GM12872 (cell line): ENCODE results near the gene FCRL4.

Source experiments
- TF ChIP-seq, protein P1 (sequence below): IDR thresholded peaks from 3 replicates; pipeline ENCODE4 v1.5.1; 2011; ENCODE audit warnings: low read depth, mild to moderate bottlenecking, low read length, moderate library complexity; ENCODE audit not compliant: insufficient read depth

The FCRL4 gene

DNA sequence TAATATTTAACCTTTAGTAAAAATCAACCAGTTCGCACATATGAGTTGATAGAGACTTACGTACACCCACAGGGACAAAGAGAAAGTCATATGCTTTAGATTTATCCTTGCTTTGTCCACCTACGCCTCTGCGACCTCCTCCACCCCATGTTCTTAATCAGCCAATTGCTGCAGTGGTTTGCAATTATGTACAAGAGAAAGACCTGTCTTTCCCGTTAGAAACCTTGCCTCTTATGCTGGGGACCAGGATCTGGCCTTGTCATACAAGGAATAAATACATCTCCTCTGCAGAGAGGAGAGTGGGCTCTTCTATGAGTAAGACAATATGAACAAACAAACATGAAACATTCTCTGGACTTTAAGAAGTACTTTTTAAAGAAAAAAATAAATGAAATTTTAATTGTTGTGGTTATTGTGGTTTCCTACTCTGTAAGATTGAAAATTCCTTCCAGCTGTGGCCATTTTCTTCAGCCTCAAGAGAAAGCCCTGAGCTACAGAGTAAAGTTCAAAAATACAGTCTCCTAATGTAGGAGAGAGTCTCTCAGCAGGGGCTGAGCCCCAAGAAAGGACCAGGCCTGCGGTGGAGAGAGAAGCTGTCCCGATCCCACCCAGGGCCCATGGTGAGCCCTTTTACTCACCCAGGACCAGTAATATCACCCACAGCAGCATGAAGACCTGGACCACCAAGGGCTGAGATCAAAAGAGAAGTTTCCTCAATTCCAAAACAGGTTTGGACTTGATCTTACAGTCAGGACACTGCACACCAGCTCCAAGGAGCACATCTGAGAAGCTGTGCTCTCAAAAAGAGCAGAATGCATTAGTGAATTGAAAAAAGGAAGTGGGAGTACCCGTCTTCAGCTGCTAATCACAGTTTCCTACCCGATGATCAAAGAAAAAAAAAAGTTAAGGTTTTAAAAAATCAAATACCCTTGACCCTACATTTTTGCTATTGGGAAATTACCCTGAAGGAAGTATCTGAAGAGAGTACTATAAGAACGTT, 45.9 kb downstream of the FCRL4 start, which contains the start of gene FCRL5:
Gene FCRL5, minus strand, starts transcription at position 822 of the 1,000 bp plus-strand sequence. Its CDS starts 153 bp downstream, at position 669.
- TF ChIP-seq, protein P1, sequence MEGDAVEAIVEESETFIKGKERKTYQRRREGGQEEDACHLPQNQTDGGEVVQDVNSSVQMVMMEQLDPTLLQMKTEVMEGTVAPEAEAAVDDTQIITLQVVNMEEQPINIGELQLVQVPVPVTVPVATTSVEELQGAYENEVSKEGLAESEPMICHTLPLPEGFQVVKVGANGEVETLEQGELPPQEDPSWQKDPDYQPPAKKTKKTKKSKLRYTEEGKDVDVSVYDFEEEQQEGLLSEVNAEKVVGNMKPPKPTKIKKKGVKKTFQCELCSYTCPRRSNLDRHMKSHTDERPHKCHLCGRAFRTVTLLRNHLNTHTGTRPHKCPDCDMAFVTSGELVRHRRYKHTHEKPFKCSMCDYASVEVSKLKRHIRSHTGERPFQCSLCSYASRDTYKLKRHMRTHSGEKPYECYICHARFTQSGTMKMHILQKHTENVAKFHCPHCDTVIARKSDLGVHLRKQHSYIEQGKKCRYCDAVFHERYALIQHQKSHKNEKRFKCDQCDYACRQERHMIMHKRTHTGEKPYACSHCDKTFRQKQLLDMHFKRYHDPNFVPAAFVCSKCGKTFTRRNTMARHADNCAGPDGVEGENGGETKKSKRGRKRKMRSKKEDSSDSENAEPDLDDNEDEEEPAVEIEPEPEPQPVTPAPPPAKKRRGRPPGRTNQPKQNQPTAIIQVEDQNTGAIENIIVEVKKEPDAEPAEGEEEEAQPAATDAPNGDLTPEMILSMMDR = no peak

DNA sequence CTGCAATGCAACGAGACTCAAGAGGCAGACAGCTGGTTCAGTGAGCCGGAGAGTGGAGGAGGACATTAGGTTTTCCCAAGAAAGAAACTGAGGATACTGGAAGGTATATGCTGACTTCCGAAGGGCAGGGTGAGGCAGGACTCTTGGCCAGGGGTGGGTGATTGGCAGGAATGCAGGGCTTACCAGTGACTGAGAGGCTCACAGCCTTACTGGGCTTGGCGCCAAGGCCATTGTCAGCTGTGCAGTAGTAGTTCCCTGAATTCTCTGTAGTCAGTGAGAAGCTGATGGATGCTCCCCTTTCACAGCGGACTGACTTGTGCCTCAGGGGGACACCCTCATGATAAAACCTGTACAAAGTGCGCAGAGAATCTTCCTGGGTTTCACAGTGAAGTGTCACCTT, 55.2 kb downstream of the FCRL4 start:
- TF ChIP-seq, protein P1 = no peak

DNA sequence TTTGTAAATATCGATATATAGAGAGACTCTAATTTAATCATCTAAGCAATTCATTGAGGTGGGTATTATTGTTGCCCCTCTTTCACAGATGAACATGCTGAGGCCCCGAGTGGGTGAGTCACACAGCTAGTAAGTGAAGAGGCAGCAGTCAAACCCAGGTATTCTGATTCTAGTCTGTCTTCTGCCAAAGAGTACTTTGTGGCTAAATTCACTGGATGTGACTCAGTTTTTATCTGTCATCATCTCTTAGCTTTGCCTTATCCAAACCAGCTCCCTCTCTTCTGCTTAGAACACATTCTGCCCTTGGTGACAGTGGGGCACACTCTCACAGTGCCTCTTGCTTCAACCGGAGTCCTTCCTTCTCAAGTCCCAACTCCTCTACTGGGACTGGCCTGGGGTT, 57.0 kb downstream of the FCRL4 start:
- TF ChIP-seq, protein P1 = no peak

DNA sequence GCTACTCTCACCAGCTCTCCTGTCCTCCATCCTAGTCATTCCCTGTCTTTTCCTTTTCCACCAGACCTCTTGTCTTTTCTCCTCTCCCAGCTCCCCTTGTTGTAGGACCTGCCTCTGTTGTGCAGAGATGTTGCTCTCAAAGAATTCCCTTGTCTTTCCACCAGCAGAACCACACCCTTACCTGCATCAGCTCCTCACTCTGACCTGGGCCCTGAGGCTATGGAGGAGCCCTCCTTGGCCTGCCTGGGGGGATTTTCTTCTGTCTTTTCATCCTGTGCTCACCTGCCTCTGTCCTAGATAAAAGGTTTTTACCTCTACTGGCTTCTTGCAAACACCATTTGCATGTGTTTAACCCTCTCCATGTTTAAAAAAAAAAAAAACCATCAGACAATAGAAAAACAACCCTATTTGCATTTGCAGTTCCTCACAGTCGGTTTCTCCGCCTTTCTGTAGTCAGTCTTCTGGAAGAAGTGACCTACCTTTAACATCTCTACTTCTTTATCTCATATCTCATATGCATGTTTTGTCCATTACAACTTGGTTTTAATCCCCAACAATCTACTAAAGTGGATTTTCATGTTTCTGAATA, 57.6 kb downstream of the FCRL4 start:
- TF ChIP-seq, protein P1 = no peak

DNA sequence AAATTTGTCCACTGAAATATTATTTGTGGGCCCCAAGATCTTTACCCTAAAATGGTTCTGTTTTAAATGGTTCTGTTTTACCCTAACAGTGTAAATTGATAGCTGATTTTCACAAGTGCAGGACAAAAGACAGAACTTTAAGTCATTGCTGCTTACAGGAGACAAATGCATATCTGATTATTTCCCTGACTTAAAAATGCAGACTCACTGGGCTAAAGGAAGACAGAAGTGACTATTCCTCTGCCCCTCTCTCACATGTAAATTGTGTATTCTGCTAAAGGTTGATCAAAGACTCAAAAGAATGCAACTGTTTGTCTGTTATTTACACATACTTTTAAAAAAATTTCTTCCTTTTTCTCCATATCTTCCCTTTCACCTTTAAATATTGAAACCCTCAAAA, 58.3 kb downstream of the FCRL4 start:
- TF ChIP-seq, protein P1 = no peak

DNA sequence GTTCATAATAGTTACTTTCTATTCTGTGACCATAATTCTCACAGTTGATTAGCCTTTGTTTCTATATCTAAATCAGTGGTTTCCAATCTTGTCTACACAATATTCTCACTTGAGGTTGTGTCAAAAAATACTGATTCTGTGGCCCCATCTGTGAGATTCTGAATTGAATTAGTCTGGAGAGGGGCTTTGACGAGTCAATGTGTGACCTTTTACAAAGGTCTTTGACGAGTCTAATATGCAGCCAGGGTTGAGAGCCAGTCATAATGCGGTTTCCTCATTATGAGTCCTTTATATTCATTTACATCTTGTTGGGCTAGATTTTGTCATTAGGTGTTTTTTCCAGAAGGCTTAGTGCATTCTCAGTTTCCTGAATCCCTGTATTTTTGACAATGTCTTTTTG, 65.3 kb downstream of the FCRL4 start:
- TF ChIP-seq, protein P1 = no peak

DNA sequence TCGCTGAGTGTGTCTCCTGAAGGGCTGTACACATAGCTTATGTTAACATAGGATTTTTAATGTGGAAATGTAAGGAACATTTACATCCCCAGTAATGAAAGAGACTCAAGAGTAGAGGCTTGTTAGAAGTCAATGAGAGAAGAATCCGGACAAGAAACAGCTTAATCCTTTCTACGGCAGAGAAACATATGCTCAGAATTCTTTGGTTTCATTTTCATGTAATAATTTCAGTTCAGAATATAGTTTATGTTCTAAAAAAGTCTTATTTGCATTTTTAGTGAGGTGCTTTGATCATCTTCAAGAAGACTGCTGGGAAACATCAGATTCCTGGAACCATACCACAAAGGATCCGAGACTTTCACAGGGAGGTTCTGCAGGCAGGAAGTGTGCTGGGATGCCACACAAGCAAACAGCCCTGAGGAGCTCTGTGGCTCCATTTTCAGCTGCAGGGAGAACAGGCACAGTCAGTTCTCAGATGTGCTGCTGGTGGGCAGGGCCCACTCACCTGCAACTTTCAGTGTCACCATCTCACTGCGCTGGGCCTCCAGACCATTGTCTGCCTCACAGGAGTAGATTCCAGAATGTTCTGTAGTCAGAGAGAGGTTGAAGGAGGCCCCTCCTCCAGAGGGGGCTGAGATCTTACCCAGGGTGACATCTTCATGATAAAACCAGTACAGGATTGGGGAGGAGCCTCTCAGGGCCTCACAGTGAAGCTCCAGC, 74.0 kb downstream of the FCRL4 start:
- TF ChIP-seq, protein P1 = no peak
